IMR-90 (cell line): ENCODE data around the gene CCDC38. TPM values are rescaled to one million over a fixed set of nuclear protein-coding genes. Genes with fewer than 3 reads are reported as not detected.
A peak's percentile ranks its signal among the peaks of the same experiment; 100 is the strongest.

Source experiments
- ATAC-seq: fragments of 200-7000 bp; cut with Tn5 transposase; 2 replicates; pipeline ENCODE4 v1.9.1; 2020; ENCODE audit warnings: low read depth, mild to moderate bottlenecking, moderate library complexity
- BruUV-seq: library from RNA; stranded (reverse); fragments of 400-500 nt; replicated peaks from 2 replicates; lab custom pipeline; 2021; lab: Mats Ljungman, UMichigan
- CTCF ChIA-PET: fragments of 300-600 bp; formaldehyde crosslinking; extraction: SDS; loops from one replicate; lab custom pipeline; 2021; ENCODE audit warnings: antibody characterized with exemption; lab: Yijun Ruan, JAX
- POLR2A ChIA-PET: fragments of 300-600 bp; sonication (Branson Sonifier 250); formaldehyde crosslinking; loops from one replicate; lab custom pipeline; 2022; ENCODE audit warnings: antibody characterized with exemption; ENCODE audit not compliant: unreplicated experiment; lab: Charles Lee
- DNase-seq: peaks from one replicate; pipeline ENCODE4 v3.0.0; 2013
- H2AFZ ChIP-seq: replicated peaks from 2 replicates; pipeline ENCODE3; 2013; ENCODE audit warnings: low read length, mild to moderate bottlenecking; ENCODE audit not compliant: poor library complexity
- H2AK5ac ChIP-seq: 2 replicates; pipeline ENCODE4 v1.6.1; 2013; ENCODE audit warnings: low read depth, low read length, inconsistent platforms
- H2AK9ac ChIP-seq: replicated peaks from 2 replicates; pipeline ENCODE3; 2013; ENCODE audit warnings: mild to moderate bottlenecking, low read depth, low read length, moderate library complexity; ENCODE audit not compliant: poor library complexity
- H2BK120ac ChIP-seq: 2 replicates; pipeline ENCODE4 v1.6.1; 2013; ENCODE audit warnings: low read depth, low read length, inconsistent platforms
- H2BK15ac ChIP-seq: 3 replicates; pipeline ENCODE4 v1.6.1; 2013; ENCODE audit warnings: low read depth, low read length, inconsistent platforms
- H2BK20ac ChIP-seq: 2 replicates; pipeline ENCODE4 v1.6.1; 2013; ENCODE audit warnings: low read depth, mild to moderate bottlenecking, inconsistent platforms, low read length, moderate library complexity
- H2BK5ac ChIP-seq: 2 replicates; pipeline ENCODE4 v1.6.1; 2013; ENCODE audit warnings: mild to moderate bottlenecking, low read depth, low read length, inconsistent platforms; ENCODE audit not compliant: poor library complexity, severe bottlenecking
- H3K14ac ChIP-seq: replicated peaks from 2 replicates; pipeline ENCODE4 v1.6.1; 2013; ENCODE audit warnings: low read depth, low read length, inconsistent platforms
- H3K18ac ChIP-seq: 2 replicates; pipeline ENCODE4 v1.6.1; 2013; ENCODE audit warnings: low read depth, low read length, control low read depth
- H3K23ac ChIP-seq: 2 replicates; pipeline ENCODE4 v1.6.1; 2013; ENCODE audit warnings: low read depth, low read length, inconsistent platforms
- H3K27ac ChIP-seq: 2 replicates; pipeline ENCODE4 v1.5.1; 2013; ENCODE audit warnings: mild to moderate bottlenecking, control low read depth, low read length; ENCODE audit not compliant: insufficient read depth
- H3K27me3 ChIP-seq: 2 replicates; pipeline ENCODE4 v1.6.1; 2013; ENCODE audit warnings: low read length; ENCODE audit not compliant: control insufficient read depth, insufficient read depth
- H3K36me3 ChIP-seq: 2 replicates; pipeline ENCODE4 v1.6.1; 2013; ENCODE audit warnings: low read length, mixed read lengths; ENCODE audit not compliant: control insufficient read depth, insufficient read depth
- H3K4ac ChIP-seq: 2 replicates; pipeline ENCODE4 v1.6.1; 2013; ENCODE audit warnings: low read depth, low read length, inconsistent platforms
- H3K4me1 ChIP-seq: 2 replicates; pipeline ENCODE4 v1.6.1; 2013; ENCODE audit warnings: low read length, mixed read lengths; ENCODE audit not compliant: control insufficient read depth, insufficient read depth
- H3K4me2 ChIP-seq: 2 replicates; pipeline ENCODE4 v1.6.1; 2013; ENCODE audit warnings: low read depth, mild to moderate bottlenecking, control low read depth, low read length, moderate library complexity
- H3K4me3 ChIP-seq: 2 replicates; pipeline ENCODE4 v1.5.1; 2013; ENCODE audit warnings: low read depth, mild to moderate bottlenecking, control low read depth, low read length, moderate library complexity; ENCODE audit not compliant: insufficient read depth
- H3K56ac ChIP-seq: 2 replicates; pipeline ENCODE4 v1.6.1; 2013; ENCODE audit warnings: low read length, inconsistent platforms; ENCODE audit not compliant: insufficient read depth; ENCODE audit errors: extremely low read depth
- H3K79me1 ChIP-seq, 2 experiments: 2 replicates each; pipeline ENCODE4 v1.6.1; 2013; ENCODE audit warnings: low read length in 2 of 2, inconsistent platforms in 1 of 2, low read depth in 1 of 2
- H3K9ac ChIP-seq: 2 replicates; pipeline ENCODE4 v1.6.1; 2013; ENCODE audit warnings: low read depth, low read length, control low read depth
- H3K9me1 ChIP-seq: 2 replicates; pipeline ENCODE4 v1.6.1; 2013; ENCODE audit warnings: low read length, inconsistent platforms; ENCODE audit not compliant: insufficient read depth
- H3K9me3 ChIP-seq: 2 replicates; pipeline ENCODE4 v1.6.1; 2013; ENCODE audit warnings: low read length; ENCODE audit not compliant: control insufficient read depth, insufficient read depth
- H4K20me1 ChIP-seq: 2 replicates; pipeline ENCODE4 v1.6.1; 2013; ENCODE audit warnings: low read length, inconsistent platforms; ENCODE audit not compliant: insufficient read depth
- H4K5ac ChIP-seq: 2 replicates; pipeline ENCODE4 v1.6.1; 2013; ENCODE audit warnings: mild to moderate bottlenecking, low read depth, low read length, control low read depth
- H4K8ac ChIP-seq, 2 experiments: 2 replicates each; pipeline ENCODE4 v1.6.1; 2013; ENCODE audit warnings: low read depth in 2 of 2, low read length in 2 of 2, control low read depth in 1 of 2, inconsistent platforms in 1 of 2
- H4K91ac ChIP-seq: 2 replicates; pipeline ENCODE4 v1.6.1; 2013; ENCODE audit warnings: low read depth, low read length, inconsistent platforms; ENCODE audit not compliant: insufficient read depth
- RAD21 ChIP-seq: IDR thresholded peaks from 2 replicates; pipeline ENCODE4 v1.6.1; 2012; ENCODE audit warnings: low read length, improper control_type of control experiment
- SMC3 ChIP-seq: fragments of 150-350 bp; IDR thresholded peaks from 2 replicates; pipeline ENCODE4 v1.6.1; 2016; ENCODE audit warnings: low read depth, mild to moderate bottlenecking, antibody characterized with exemption, low read length, moderate library complexity
- WGBS, 2 experiments: methylation state at CpG; one replicate each; pipeline versions ENCODE4 v1.1.5 to v1.1.7; 2013; ENCODE audit warnings: missing lambda C conversion rate in 2 of 2; ENCODE audit not compliant: insufficient read length in 1 of 2; ENCODE audit errors: extremely low coverage in 2 of 2; 5-methylcytosine and 5-hydroxymethylcytosine counted together
- dilution Hi-C: fragments of 300-500 bp; cut with HindIII; formaldehyde crosslinking; loops from one replicate; pipeline ENCODE4 v1.14.3; 2018; ENCODE audit warnings: low sequenced_read_pairs; ENCODE audit not compliant: unreplicated experiment
- in situ Hi-C: fragments of 300-500 bp; cut with MboI; formaldehyde crosslinking; loops from 3 replicates; pipeline ENCODE4 v1.14.3; 2019; ENCODE audit warnings: low sequenced_read_pairs, inconsistent platforms, mixed read lengths
- intact Hi-C: fragments of 100-400 bp; cut with micrococcal nuclease; formaldehyde crosslinking; loops from 2 replicates; pipeline ENCODE4 v1.10.0; 2022
- polyA plus RNA-seq, 3 experiments: library from polyadenylated mRNA; depleted of rRNA; stranded (reverse); fragments of >200 nt; gene quantifications; 2 replicates each; pipeline ENCODE4 v1.2.3, GENCODE V29; 2012; ENCODE audit warnings: low replicate concordance in 1 of 3
- total RNA-seq: library from RNA; depleted of rRNA; stranded (reverse); fragments of >200 nt; gene quantifications from 2 replicates; pipeline ENCODE4 v1.2.3, GENCODE V29; 2012

Gene CCDC38
- total and polyA plus RNA-seq, 2 of the 4 experiments (the other 2 are of a cell fraction) = not detected

DNA sequence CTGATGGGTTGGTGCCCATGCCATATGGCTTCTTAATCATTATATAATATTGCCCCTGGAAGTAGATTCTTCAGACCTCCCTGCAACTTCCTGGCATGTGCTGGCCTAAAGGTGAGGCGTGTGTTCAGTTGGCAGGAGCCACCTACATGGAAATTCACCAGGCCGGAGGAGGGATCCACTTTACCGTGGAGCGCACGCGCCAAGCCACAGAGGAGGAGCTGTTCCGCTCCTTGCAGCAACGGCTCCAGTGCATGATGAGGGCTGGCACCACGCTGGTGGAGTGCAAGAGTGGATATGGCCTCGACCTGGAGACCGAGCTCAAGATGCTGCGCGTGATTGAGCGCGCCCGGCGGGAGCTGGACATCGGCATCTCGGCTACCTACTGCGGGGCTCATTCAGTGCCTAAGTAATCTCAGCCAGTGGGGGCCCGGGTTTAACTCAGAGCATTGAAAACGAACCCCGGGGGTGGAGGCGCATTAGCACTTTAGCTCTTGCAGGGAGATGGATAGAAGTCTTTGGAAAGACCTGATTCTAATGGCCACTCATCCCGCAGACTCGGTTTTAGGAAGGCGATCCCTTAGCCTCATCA lies 14.2 kb upstream of the CCDC38 start:
- Histone ChIP-seq H3K4me1 (no peaks in the 10 kb centered on the region), H3K18ac (no peak overlapping the region), H4K8ac (no peak overlapping the region), H3K27ac (no peak overlapping the region), H3K9me3 (no peaks in the 10 kb centered on the region), H4K20me1 (no peaks in the 10 kb centered on the region), H3K4ac (no peak overlapping the region), H3K4me3 (no peak overlapping the region), H2BK15ac (no peak overlapping the region), H3K79me1 (no peaks in the 10 kb centered on the region), H3K14ac (no peak overlapping the region), H2BK5ac (no peak overlapping the region), H3K9ac (no peak overlapping the region), H3K23ac (no peak overlapping the region), H4K91ac (no peak overlapping the region), H3K56ac (no peak overlapping the region), H3K36me3 (no peaks in the 10 kb centered on the region), H3K9me1 (no peaks in the 10 kb centered on the region), H2AK9ac (no peak overlapping the region), H2AFZ (peak overlapping the region; percentile 1), H3K27me3 (peaks cover 17% of the 10 kb centered on the region), H4K5ac (no peak overlapping the region), H3K4me2 (no peak overlapping the region), H2BK120ac (no peak overlapping the region), H2BK20ac (no peak overlapping the region), H2AK5ac (no peak overlapping the region)
- ChIA-PET CTCF (no interaction called here), POLR2A (no interaction called here)
- BruUV-seq = no TSS peak
- dilution Hi-C loops = no loop called here
- no peak for ATAC-seq
- WGBS, 2 experiments = 46% methylated on average over 20 of the region's 27 CpGs; no CpG with 5 or more reads in 1 of the 2 experiments
- TF ChIP-seq SMC3 (no peak), RAD21 (no peak)
- intact Hi-C loops = no loop called here
- in situ Hi-C loops = no loop called here
- no peak for DNase-seq
